Upper lobe of right lung (tissue), 1 donor: ENCODE data around the gene TEX2. TPM values are rescaled to one million over a fixed set of nuclear protein-coding genes. Genes with fewer than 3 reads are reported as not detected.
"Not testable (repeated sequence)": the region's sequence is repeated elsewhere in the genome, so short reads cannot be mapped to it uniquely, and the experiment has no call there.

Experiments
- ATAC-seq: fragments of 200-7000 bp; cut with Tn5 transposase; one replicate; pipeline ENCODE4 v1.9.1; 2020; ENCODE audit warnings: mild to moderate bottlenecking, moderate library complexity
- DNase-seq: peaks from one replicate; pipeline ENCODE4 v3.0.0-alpha.2; 2020
- H3K27ac ChIP-seq: fragments of 200-600 bp; one replicate; pipeline ENCODE4 v1.8.0; 2022
- H3K27me3 ChIP-seq: fragments of 200-600 bp; one replicate; pipeline ENCODE4 v1.8.0; 2022; ENCODE audit warnings: mild to moderate bottlenecking
- H3K36me3 ChIP-seq: fragments of 200-600 bp; one replicate; pipeline ENCODE4 v1.8.0; 2022
- H3K4me1 ChIP-seq: fragments of 200-600 bp; one replicate; pipeline ENCODE4 v1.8.0; 2022
- H3K4me3 ChIP-seq: fragments of 200-600 bp; one replicate; pipeline ENCODE4 v1.8.0; 2022; ENCODE audit warnings: mild to moderate bottlenecking
- H3K9me3 ChIP-seq: fragments of 200-600 bp; one replicate; pipeline ENCODE4 v1.8.0; 2022
- intact Hi-C: fragments of 100-400 bp; cut with DNase I; formaldehyde crosslinking; loops from one replicate; pipeline ENCODE4 v1.11.0; 2022
- total RNA-seq: library from RNA; stranded (reverse); fragmentation: NEBNext Ultra II Directional; extraction: Animal tissue kit (Norgen Biotek cat#: 25700); gene quantifications from one replicate; pipeline ENCODE4 v1.2.1, GENCODE V29; 2021
- TF ChIP-seq, protein P1 (sequence below): fragments of 200-600 bp; IDR thresholded peaks from one replicate; pipeline ENCODE4 v1.8.0; 2022; ENCODE audit warnings: antibody characterized with exemption
- donor health status: DM: no; HTN: yes; CAD: no; lungs with severe emphysema.

The TEX2 gene
- total RNA-seq, 1 donor from 2014 or later = 50.6 TPM

DNA sequence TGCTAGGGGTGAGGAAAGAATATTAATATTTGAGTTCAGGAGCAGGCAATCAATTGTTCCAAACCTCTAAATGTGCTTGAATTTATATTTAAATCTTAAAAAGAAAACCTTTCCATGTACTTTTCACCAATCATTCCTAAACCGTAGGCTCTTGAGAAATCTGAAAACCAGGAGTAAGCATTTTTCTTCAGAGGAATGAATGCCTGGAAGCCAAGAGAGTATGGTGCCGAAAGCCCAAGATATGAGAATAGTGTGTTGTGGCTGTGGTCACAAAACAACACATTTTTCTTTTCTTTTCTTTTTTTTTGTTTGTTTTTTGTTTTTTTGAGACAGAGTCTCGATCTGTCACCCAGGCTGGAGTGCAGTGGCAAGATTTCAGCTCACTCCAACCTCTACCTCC lies 37.6 kb downstream of the TEX2 start:
- peaks cover 2% of the 10 kb centered on the region for H3K4me1 ChIP-seq
- intact Hi-C loops = no loop called here
- no peak overlapping the region for H3K27ac ChIP-seq
- no peak for DNase-seq
- TF ChIP-seq, protein P1, sequence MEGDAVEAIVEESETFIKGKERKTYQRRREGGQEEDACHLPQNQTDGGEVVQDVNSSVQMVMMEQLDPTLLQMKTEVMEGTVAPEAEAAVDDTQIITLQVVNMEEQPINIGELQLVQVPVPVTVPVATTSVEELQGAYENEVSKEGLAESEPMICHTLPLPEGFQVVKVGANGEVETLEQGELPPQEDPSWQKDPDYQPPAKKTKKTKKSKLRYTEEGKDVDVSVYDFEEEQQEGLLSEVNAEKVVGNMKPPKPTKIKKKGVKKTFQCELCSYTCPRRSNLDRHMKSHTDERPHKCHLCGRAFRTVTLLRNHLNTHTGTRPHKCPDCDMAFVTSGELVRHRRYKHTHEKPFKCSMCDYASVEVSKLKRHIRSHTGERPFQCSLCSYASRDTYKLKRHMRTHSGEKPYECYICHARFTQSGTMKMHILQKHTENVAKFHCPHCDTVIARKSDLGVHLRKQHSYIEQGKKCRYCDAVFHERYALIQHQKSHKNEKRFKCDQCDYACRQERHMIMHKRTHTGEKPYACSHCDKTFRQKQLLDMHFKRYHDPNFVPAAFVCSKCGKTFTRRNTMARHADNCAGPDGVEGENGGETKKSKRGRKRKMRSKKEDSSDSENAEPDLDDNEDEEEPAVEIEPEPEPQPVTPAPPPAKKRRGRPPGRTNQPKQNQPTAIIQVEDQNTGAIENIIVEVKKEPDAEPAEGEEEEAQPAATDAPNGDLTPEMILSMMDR = no peak
- H3K9me3 ChIP-seq = no peaks in the 10 kb centered on the region
- H3K4me3 ChIP-seq = no peak overlapping the region
- no peak for ATAC-seq
- no peaks in the 10 kb centered on the region for H3K27me3 ChIP-seq
- no peaks in the 10 kb centered on the region for H3K36me3 ChIP-seq

DNA sequence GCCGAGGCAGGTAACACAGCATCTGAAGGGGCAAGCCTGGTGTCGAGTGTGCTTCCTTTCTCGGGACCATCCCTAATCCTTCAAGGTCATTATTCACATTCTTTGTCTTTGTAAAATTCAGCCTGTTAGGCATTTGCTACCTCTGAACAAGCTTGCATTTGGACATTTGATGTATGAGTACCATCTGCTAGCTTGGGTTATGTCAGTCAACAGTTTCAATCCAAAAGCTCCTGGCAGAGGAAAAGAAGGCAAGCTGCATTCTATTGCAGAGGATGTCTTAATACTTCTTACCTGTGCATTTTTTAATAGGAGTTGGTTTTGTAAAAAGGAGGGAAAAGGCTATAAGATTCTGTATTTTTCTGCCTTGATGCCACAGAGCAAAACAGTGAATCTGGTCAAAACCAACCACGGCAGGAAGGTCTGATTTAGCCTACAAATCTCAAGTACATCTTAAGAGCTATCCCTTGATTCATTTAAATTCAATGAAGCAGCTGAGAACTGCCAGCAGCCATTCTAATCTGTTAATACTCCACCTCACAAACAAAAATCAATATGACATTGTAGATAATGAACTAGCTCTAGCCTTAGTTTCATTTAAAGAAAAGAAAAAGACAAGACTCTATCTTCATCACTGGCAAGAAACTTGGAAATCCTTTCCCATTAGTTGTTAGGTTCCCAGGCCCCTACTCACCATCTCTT lies 39.0 kb downstream of the TEX2 start:
- intact Hi-C loops = no loop called here
- Histone ChIP-seq H3K27me3 (no peaks in the 10 kb centered on the region), H3K36me3 (no peaks in the 10 kb centered on the region), H3K4me1 (no peaks in the 10 kb centered on the region), H3K27ac (no peak overlapping the region), H3K4me3 (no peak overlapping the region), H3K9me3 (no peaks in the 10 kb centered on the region)
- no peak for DNase-seq
- ATAC-seq = no peak
- TF ChIP-seq, protein P1 = no peak

DNA sequence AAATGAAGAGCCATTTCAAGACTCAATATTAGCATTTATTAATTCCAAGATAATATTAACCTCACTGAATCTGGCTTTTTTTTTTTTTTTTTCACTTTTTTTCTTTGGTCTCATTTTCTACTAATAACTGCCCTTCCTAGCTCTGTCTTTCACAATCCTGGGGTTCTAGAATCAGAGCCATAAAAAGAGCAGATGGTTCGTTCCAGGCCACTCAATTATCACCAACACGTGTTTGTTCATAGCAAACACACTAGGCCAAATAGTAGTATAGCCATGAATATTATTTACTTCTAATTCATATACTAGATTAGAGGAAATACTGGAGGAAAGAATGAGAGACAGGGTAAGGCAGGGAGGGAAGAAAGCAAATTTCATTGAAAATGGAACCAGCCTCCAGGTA lies 39.8 kb downstream of the TEX2 start:
- no peak for DNase-seq
- no peak for ATAC-seq
- Histone ChIP-seq H3K36me3 (no peaks in the 10 kb centered on the region), H3K9me3 (no peaks in the 10 kb centered on the region), H3K4me1 (no peaks in the 10 kb centered on the region), H3K4me3 (no peak overlapping the region), H3K27me3 (no peaks in the 10 kb centered on the region), H3K27ac (no peak overlapping the region)
- TF ChIP-seq, protein P1 = no peak
- intact Hi-C loops = no loop called here

DNA sequence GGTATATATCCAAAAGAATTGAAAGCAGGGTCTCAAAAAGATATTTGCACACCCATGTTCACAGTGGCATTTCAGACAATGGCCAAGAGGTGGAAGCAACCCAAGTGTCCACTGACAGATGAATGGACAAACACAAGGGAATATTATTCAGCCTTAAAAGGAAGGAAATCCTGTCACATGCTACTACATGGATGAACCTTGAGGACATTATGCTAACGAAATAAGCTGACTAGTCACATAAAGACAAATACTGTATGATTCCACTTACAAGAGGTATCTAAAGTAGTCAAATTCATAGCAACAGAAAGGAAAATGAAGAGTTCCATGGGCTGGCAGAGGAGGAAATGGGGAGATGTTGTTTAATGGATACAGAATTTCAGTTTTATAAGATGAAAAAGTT lies 41.4 kb downstream of the TEX2 start:
- Histone ChIP-seq H3K27ac (no peak overlapping the region), H3K27me3 (no peaks in the 10 kb centered on the region), H3K36me3 (no peaks in the 10 kb centered on the region), H3K4me3 (no peak overlapping the region), H3K9me3 (no peaks in the 10 kb centered on the region), H3K4me1 (peaks cover 6% of the 10 kb centered on the region)
- intact Hi-C loops = no loop called here
- ATAC-seq (no peak), DNase-seq (no peak)
- TF ChIP-seq, protein P1 = no peak

DNA sequence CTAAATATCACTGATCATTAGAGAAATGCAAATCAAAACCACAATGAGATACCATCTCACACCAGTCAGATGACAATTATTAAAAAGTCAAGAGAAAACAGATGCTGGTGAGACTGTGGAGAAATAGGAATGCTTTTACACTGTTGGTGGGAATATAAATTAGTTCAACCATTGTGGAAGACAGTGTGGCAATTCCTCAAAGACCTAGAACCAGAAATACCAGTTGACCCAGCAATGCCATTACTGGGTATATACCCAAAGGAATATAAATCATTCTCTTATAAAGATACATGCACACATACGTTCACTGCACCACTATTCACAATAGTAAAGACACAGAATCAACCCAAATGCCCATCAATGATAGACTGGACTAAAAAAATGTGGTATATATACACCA lies 42.5 kb downstream of the TEX2 start:
- peaks cover 17% of the 10 kb centered on the region for H3K4me1 ChIP-seq
- ATAC-seq, intact Hi-C loops, DNase-seq, H3K27me3 ChIP-seq, H3K4me3 ChIP-seq, H3K27ac ChIP-seq, H3K36me3 ChIP-seq, H3K9me3 ChIP-seq: not testable (repeated sequence)

DNA sequence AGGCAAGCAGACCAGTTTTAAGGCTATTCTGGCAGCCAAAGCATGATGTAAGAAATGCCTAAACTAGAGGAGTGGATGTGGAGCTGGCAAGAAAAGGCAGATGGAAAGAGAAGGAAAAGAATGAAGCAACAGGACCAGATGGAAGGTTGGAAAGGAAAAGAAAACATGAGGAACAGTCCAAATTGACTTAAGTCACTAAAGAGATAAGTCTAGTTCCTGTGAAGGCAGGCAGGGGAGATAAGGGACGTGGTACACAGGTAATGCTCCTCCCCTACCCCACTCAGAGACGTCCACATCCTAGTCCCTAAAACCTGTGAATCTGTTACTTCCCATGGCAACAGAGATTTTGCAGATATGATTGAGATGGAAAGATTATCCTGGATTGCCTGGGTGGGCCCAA lies 43.5 kb downstream of the TEX2 start:
- H3K4me1 ChIP-seq = peaks cover 26% of the 10 kb centered on the region
- intact Hi-C loops = no loop called here
- H3K27ac ChIP-seq = no peak overlapping the region

More for the DNA sequence above, 43.5 kb downstream of the TEX2 start:
- DNase-seq = no peak
- Histone ChIP-seq H3K27me3 (no peaks in the 10 kb centered on the region), H3K4me3 (no peak overlapping the region), H3K36me3 (no peaks in the 10 kb centered on the region), H3K9me3 (no peaks in the 10 kb centered on the region)
- TF ChIP-seq, protein P1 = no peak
- ATAC-seq = no peak
